NCI-H1436 treated with DMSO at 0.1 percent for 48 hours (cell line): Measurements from ENCODE around the gene AQP5.

ENCODE experiments used
- DNase-seq: peaks from one replicate; lab custom pipeline; 2025; lab: John Stamatoyannopoulos, UW

AQP5 gene

DNA sequence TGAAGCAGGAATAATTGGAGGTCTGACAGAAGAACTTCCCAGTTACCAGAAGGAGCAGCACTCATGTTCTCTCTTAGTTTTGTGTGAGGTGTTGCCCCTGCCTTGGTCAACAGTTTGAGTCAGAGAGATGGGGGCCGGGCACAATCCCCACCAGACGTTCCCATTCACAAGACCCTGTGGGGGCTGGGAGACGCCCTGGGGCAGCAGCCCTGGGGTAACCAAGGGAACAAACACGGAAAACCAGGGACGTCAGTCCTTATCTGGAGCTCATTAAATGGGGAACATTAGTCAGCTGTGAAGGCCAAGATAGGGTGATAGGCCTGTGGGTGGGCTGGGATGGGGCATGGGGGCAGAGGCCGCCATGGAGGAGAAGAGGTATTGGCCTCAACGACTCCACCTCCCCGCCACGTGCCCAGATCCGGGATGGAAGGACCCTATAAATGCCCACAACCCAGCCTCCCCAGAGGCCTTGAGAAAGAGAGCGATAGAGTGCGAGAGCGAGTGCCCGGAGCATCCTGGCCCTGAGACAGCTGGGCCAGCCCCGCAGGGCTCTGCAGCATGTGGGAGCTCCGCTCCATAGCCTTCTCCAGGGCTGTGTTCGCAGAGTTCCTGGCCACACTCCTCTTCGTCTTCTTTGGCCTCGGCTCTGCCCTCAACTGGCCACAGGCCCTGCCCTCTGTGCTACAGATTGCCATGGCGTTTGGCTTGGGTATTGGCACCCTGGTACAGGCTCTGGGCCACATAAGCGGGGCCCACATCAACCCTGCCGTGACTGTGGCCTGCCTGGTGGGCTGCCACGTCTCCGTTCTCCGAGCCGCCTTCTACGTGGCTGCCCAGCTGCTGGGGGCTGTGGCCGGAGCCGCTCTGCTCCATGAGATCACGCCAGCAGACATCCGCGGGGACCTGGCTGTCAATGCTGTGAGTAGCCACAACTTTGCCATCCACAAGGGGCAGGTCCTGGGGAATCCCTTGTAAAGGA, 11.1 kb upstream of the AQP5 start, which contains the start of gene AQP2:
TSS of gene AQP2 (plus strand) at position 465 of the 979 bp plus-strand sequence. CDS start at position 559, 94 bp downstream.
- DNase-seq, result no peak

GRCh38 chr12:49951411-49952240, 10.0 kb upstream of the AQP5 start:
- DNase-seq, result no peak

GRCh38 chr12:49952391-49953055, 9.1 kb upstream of the AQP5 start:
- DNase-seq, result no peak

GRCh38 chr12:49953151-49953550, 8.5 kb upstream of the AQP5 start:
- DNase-seq, result no peak

DNA sequence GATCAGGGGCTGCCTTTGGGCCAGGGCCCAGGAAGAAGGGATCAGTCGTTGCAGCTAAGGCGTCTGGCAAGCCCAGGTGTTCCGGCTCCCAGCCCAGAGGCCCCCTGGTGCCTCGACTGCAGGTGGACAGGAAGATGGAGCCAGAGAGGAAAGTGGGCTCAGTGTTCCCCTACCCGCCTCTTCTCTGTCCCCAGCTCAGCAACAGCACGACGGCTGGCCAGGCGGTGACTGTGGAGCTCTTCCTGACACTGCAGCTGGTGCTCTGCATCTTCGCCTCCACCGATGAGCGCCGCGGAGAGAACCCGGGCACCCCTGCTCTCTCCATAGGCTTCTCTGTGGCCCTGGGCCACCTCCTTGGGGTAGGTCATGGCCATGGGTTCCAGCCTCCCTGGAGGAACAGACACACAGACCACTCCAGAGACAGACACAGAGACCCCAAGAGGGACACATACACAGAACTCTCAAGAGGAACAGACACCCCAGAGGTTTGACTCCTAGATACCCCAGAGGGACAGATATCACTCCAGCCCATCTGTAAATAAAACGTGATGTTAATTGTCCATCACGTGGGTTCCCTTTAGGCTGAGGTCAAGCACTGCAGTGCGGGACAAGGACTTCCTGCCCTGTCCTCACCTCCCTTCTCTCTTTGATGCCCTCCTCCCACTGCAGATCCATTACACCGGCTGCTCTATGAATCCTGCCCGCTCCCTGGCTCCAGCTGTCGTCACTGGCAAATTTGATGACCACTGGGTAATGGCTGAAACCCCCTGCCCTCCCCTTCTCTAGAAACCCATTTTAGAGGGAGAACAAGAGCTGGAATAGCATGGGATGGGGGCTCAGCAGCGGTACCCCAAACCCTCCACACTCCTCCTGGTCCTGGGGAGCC, 7.5 kb upstream of the AQP5 start:
- no peak for DNase-seq

- no peak for DNase-seq
These were observed 6.5 kb upstream of the AQP5 start for GRCh38 chr12:49954863-49955830.

- DNase-seq, result no peak
These were observed 5.6 kb upstream of the AQP5 start for GRCh38 chr12:49955899-49956662.

DNA sequence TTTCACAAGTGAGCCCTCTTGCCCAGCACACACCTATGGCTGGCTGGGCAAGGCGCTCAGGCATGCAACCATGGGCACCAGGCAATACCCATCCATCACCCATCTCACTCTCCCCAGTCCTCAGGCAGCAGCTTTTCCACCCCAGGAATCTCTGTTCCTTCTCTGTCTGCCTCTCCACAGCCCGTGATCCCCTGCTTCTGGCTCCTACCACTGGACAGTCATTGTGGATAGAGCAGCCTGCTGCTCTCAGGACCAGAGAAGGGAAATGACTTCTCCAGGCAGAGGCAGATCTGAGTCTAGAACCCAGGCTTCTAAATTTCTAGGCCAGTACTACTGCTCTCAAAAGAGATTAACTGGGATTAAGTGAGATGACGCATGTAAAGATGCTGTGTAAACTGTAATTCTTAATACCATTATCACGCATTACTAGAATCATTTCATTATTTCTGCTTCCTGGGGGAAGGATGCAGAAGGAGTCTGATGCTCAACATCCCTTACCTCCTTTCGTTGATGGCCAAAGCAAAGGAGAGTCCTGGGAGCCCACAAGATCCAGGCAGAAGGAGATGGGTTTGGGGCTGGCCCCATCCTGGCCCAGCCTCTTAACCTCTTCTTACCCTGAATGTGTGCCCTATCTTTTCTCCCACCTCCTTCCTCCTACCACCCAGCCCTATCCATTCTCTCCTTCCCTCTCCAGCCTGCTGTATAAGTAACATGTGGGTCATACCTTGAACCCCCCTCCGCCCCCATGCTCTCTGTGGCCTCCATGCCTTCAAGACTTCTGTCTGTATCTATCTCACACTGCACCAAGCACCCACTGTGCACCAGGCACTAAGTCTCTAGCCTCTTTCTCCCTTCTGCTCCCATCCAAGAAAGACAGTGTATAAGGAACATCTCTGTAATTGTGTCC, 4.8 kb upstream of the AQP5 start:
- no peak for DNase-seq

DNA sequence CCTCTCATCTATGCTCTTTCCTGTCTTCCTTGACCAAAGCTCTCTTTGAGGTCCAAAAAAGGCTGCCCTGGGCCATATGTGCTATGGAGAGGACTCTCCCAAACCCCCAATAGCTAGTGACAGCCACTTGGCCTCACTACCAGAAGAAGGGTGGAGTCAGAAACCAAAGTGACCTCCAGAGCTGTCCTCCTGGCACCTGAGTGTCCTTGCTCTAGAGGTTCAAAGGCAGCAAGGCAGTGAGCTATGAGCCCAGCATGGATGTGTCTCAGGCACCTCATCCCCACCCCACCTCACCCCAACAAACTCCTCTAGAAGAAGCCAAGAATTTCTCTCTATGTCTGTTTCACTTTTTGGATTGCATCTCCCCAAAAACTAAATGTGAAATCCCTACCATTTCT, 4.1 kb upstream of the AQP5 start:
- DNase-seq, result no peak

DNA sequence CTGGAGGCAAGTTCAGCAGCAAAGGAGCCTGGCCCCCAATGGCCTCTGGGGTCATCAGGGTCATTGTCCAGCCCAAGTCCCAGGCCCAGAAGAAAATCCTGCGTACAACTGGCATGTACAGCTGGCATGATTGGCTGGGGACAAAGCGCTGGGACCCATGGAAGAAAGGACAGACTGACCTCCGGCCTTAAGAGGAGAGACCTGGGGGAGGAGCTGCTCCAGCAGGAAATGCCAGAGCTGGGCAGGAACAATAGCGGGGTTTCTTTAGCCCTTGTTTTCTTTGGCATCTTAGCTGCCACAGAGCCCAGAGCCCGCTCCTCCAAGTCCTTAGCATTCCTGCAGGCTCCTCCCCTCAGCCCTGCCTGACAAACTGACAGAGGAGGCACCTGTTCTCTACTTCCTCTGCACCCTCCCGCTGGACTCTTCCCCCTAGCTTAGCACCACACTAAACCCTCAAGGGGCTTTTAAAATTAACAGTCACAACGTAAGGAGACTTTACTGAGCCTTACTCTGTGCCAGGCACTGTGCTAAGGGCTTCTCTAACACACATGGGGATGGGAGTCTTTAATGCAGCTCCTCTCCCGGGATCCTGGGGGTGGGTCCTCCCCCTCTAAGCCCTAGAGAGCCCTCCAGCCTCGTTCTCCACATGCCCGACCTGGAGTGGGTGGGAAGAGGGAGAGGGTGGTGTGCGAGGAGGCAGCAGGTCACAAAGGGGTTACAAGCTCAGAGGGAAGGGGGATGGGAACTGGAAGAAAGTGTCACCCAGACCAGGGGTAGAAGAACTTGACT, 1.8 kb upstream of the AQP5 start:
- no peak for DNase-seq

DNA sequence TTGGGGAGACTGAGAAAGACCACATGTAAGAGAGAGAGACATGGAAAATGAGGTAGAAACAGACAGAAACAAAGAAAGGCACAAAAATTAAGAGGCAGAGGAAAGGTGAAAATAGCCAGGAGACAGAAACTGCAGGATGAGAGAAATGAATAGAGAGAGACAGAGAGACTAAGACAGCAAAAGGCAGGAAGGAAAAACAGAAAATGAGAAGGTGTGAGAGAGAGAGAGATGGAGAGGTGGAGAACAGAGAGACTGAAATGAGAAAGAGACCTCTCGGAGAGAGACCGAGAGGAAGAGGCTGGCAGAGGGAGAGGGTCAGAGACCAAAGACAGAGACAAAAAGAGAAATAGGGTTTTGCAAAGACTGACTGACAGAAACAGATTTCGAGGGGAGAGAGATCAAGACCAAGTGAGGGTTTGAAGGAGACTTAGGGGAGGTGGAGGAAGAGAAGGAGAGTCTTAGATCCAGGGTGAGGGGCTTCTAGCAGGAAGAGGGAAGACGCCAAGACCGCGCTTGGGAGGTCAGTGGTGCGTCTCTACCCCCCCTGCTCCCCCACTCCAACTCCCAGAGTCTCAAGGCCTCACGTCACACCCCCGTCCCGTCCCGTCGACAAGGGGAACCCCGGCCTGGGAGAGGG, 1.1 kb upstream of the AQP5 start:
- no peak for DNase-seq

DNA sequence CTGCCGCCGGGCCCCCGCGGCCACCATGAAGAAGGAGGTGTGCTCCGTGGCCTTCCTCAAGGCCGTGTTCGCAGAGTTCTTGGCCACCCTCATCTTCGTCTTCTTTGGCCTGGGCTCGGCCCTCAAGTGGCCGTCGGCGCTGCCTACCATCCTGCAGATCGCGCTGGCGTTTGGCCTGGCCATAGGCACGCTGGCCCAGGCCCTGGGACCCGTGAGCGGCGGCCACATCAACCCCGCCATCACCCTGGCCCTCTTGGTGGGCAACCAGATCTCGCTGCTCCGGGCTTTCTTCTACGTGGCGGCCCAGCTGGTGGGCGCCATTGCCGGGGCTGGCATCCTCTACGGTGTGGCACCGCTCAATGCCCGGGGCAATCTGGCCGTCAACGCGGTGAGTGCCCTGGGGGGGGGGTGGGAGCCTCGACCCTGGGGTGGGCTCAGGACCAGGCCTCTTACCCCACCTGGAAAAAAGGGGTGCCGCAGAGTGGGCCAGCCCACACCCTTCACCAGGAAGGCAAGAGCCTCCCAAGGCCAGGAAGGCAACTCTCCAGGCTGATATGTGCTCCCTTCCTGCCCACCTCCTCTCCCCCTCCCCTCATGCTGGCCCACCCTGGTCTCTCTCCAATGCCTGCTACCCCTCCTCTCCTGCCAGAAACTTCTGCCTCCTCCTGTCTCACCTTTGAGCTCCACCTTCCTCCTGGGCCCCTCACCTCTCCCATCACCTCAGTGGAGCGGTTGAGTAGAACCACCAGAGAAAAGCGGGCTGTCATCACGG, 507 bp downstream of the AQP5 start:
- DNase-seq, result no peak

DNA sequence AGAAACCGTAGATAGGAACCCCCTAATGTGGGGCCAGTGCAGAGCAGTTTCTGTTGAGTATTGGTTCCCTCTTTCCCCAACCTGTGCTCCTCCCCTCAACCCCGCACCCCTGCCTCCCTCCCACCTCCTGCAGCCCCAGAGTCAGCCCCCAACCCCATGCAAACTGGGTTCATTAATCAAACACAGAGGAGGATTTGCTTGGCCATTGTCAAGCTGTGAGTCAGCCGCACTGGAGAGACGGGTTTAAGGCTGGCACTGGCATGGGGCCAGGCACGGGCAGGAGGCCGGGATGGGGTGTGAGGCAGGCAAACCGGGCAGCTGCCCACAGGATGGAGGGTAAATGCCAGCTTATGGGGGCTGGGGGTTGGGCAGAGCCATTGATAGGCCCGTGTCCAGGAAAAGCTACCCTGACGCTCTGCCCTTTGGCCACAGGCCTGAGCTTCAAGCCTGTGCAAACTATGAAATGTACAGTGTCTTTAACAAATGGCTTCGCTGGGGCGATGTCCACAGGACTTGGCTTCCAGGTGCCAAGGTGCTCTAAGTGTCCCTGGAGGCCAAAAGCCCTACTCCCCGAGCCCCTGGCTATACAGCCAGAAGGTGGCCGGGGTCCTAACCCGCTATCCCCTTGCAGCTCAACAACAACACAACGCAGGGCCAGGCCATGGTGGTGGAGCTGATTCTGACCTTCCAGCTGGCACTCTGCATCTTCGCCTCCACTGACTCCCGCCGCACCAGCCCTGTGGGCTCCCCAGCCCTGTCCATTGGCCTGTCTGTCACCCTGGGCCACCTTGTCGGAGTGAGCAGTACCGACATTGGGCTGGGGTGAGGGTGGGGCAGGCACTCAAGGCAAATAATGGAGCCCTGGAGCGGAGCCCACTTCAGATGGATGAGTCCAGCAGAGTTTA, 1.4 kb downstream of the AQP5 start:
- DNase-seq, result no peak

- no peak for DNase-seq
These were observed 2.5 kb downstream of the AQP5 start for GRCh38 chr12:49963976-49964815.
